ENCODE data around the gene ARMC7.

DNA sequence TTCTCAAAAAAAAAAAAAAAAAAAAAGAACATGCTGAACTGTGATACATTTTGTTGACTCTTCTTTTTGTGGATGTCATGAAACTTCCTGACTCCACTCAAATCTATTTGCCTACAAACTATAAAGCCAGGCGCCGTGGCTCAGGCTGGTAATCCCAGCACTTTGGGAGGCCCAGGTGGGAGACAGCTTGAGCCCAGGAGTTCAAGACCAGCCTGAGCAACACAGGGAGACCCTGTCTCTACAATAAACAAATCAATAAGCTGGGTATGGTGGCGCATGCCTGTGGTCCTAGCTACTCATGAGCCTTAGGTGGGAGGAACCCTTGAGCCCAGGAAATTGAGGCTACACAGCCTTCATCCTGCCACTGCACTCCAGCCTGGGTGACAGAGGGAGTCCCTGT is 23.2 kb downstream of the ARMC7 start:
- TF ChIP-seq, protein P1, sequence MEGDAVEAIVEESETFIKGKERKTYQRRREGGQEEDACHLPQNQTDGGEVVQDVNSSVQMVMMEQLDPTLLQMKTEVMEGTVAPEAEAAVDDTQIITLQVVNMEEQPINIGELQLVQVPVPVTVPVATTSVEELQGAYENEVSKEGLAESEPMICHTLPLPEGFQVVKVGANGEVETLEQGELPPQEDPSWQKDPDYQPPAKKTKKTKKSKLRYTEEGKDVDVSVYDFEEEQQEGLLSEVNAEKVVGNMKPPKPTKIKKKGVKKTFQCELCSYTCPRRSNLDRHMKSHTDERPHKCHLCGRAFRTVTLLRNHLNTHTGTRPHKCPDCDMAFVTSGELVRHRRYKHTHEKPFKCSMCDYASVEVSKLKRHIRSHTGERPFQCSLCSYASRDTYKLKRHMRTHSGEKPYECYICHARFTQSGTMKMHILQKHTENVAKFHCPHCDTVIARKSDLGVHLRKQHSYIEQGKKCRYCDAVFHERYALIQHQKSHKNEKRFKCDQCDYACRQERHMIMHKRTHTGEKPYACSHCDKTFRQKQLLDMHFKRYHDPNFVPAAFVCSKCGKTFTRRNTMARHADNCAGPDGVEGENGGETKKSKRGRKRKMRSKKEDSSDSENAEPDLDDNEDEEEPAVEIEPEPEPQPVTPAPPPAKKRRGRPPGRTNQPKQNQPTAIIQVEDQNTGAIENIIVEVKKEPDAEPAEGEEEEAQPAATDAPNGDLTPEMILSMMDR (IDR thresholded peaks at IDR 0.05; ENCODE audit: low read depth, low read length), result no peak
- TF ChIP-seq EZH2phosphoT487 (IDR thresholded peaks at IDR 0.05; ENCODE audit: low read depth), result no peak

Data from OCI-LY3 (cell line).